GM19372 (cell line): Measurements from ENCODE around the gene ANKRD9.

Source experiments
- ATAC-seq: cut with Tn5 transposase; IDR thresholded peaks from one replicate; pipeline ENCODE4 v1.9.1; 2021; ENCODE audit warnings: mild to moderate bottlenecking, low read depth, moderate library complexity; ENCODE audit not compliant: unreplicated experiment

ANKRD9 gene

DNA sequence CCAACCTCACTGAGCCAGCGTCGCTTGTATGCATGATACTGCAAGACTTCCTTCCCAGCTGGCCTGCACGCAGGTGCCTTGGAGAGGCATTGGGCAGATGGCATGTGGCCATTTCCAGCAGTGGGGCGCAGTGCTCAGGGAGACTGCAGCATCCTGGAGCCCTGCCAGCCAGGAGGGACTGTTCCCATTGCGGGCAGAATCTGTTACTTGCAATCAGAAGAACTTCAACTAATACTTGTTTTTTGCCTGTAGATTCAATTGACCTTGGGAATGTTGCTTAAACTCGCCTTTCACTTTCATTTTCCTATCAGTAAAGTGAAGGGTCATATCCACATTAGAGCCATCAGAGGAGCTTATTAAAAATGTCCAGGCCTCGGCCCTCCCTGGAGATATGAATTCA, 29.8 kb downstream of the ANKRD9 start:
- no peak for ATAC-seq

DNA sequence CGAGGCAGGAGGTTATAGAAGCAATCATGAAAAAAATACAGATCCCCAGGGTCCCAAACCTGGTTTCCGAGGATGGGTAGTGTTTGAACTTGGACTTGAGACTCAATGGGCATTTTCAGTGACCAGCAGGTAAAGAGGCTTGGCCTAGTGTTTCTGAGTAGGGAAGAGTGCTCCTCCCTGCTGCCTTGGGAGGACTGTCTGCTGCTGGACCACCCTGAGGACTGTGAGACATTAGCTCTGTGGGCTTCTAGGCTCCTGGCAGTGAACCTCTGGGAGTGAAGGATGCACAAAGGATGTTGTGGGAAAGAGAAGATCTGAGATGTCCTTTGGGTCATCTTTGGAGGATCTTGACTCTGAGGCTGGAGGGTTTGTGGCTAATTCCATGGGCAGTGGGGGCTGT, 30.5 kb downstream of the ANKRD9 start:
- no peak for ATAC-seq

DNA sequence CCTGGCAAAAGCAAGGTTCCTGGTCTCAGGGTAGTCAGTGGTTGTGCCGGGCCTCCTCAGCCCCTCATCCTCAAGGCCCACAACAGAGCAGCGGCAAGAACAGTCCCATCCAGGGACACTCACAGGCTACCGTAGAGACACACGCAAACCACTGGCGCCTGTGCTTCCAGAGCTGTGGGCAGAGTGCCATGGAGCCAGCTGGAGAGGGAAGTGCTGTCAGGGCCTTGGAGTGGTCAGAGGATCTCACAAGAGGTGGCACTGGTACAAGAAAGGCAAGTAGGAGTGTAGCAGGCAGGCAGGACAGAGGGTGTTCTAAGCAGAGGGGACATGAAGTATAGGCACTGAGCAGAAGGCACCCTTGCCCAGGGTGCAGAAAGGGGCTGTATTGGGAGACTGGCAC, 34.6 kb downstream of the ANKRD9 start:
- ATAC-seq: no peak

DNA sequence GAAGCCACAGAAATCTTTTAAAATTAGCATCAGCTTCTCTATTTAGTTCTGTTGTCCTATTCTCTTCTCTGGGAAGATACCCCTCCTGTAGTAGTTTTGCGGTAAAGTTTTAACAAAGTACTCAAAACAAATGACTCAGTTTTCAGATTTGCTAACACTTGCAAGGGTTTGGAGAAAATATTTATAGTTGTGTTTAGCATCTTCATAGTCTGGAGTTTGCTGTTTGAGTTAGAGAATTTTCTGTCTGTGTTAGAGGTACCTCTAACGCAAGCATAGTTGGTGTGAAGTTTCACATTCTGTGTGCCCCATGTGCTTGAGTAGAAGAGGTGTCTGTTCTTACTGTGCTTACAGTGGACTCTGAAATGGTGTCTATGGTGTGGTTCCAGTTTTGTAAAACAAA, 36.0 kb downstream of the ANKRD9 start:
- ATAC-seq: no peak

DNA sequence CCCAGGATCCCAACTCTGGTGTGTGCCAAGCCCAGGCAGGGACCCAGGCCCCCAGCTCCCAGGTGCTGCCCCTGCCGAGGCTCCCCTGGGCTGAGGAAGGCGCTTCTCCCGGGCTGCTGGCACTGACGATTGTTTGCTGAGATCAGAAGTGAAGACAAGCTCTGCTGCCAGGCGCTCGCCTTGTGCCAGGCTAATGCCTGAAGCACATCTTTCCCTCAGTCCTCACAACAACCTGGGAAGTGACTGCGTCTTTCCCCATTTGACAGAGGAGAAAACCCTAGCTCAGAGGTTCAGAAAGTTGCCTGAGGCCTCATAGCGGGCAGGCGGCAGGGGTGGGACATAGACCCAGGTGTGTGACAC, 36.8 kb downstream of the ANKRD9 start:
- ATAC-seq: no peak

DNA sequence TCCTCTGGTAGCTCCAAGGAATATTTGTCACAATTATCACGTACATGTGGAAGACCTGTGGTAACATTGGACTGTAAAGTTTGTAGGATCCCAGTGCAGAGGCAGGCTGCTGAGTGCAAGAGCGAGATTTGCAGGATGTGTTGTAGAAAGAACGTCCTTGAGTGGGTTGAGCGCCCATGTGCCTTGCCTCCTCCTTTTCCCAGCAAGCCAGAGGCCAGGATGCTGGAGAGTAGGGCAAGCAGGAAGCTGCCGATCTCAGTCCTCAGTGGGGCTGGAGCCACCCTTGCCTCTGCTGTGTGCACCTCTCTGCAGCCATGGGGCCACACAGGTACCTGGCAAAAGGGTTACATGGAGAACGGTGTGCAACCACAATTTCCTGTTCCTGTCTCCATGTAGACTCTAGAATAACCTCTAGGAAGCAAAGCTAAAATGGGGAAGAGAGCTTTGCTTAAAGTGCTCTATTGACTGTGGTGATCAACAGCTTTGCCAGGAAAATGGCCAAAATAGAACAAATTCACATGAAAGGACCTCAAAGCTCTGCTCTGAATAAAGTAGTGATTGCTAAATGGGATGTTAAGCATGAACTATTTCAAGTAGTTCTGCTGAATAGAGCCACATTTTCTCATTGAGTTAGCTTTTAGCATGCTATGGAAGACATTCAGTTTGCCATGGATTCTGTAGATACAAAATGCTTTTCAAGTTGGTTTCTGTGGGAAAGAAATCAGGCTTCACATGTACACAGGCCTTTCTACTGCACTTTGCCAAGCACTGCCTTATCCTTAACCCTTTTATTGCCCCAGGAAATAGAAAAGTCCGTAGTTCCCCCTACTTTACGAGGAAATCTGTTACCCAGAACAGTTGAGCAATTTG, 37.4 kb downstream of the ANKRD9 start:
- no peak for ATAC-seq

DNA sequence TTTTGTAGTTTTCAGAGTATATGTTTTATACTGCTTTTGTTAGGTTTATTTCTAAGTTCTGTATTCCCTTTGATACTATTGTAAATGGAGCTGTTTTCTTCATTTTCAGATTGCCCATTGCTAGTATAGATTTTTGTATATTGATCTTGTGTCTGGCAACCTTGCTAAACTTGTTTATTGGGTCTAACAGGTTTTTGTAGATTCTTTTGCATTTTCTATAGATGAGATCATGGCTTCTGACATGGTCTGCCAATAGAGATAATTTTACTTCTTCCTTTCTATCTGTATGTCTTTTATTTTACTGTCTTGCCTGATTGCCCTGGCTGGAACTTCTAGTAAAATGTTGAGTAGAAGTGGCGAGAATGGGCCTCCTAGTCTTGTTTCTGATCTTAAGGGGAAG, 40.3 kb downstream of the ANKRD9 start:
- ATAC-seq: no peak

DNA sequence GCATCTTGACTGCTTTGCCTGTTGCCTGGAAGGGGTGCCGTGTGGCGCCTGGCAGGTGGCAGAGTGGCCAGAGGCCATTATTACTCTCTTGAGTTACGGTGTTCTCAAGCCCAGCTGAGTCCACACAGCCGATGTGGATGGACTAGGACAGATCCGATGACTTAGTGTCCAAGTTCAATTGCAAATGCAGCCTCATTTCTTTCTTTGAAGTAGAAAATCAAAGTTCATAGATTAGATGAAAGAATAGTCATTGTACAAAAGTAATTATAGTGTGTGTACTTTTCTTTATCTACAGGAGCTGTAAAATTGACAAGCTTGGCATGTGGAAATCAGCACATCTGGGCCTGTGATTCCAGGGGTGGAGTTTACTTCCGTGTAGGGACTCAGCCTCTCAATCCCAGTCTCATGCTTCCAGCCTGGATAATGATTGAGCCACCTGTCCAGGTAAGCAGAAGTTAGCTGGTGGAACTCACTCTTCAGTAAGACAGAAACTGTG, 44.7 kb downstream of the ANKRD9 start:
- no peak for ATAC-seq

DNA sequence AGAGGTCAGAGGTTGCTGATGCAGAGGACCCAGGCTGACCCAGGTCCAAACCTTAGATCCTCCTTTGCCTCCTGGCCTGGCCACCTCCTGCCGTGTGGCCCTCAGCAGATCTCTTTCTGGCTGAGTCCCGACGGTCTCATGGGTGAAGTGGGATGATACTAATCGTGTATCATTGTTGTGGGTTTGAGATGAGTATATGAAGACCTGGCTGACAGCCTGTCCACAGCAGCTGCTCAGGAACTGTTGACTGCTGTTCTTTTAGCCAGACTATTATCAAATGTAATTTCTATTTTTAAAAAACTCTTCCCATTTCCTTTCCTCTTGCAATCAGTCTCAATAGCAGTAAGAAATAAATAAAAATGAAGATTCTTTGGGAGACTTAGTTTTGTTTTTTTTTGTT, 45.6 kb downstream of the ANKRD9 start:
- no peak for ATAC-seq

DNA sequence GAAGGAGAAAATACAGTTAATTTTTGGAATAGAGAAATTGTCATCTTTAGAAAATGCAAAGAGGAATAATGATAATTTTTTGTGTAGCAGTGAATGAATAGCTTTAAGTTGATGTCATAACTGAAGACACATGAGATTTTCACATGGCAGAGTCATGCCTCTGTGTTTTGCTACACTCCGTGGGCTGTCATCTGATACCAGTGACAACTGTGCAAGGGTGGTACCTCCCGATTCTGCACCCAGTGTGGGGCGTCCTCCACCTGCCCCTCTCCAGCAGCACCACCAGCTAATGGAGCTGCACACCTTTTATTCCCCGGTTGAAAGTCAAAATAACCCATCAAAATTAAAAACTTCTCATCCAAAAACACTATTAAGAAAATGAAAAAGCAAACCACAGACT, 47.2 kb downstream of the ANKRD9 start:
- ATAC-seq: no peak

DNA sequence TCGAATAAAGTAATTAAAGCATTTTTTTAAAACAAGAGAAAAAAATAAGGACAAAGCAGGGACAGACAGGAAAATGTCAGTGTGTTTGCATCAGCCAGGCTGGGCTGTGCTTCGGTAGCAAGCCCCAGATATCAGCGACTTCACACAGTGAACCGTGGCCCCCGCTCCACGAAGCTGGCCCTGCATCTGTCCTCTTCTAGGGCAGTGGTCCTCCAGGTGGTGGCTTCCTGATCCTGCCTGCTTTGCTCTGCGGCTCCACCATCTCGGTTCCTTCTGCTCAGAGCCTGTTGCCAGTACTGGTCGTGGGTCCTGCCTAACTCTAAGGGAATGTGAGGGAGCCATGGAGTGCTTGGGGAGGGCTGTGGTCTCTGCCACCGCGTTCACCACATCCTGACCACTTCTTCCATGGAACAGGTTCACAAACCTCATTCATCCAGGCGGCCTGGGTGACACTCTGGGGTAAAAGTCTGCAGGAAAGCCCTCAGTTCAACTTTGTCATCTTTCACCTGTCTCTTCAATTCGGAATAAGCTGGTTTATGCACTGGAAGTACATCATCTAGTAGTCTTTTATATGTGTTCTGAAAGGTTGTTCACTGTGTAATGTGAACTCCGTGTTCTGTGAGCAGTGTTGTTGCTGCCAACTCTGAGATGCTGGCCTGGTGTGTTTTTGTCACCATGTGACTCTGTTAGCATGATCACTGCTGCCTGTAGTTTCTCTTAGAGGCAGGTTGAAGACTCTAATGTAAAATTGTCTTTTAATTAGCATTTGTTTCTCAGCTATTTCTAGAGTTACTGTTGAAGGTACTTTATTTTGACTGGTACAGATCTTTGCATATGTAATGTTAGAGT, 47.9 kb downstream of the ANKRD9 start:
- no peak for ATAC-seq

DNA sequence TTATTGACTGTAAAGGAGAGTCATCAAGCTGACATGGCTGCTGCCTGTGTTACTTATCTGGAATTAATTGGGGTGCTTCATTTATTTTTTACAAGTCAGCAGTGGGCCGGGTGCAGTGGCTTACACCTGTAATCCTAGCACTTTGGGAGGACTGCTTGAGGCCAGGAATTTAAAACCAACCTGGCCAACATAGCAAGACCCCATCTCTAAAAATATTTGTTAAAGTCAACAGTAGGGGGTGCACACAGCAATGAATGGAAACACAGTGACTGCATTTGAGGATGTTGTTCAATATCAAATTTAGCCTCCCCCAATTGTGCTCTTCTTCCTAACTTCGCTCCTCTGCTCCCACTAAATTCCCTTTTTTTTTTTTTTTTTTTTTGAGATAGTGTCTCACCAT, 52.1 kb downstream of the ANKRD9 start:
- no peak for ATAC-seq

DNA sequence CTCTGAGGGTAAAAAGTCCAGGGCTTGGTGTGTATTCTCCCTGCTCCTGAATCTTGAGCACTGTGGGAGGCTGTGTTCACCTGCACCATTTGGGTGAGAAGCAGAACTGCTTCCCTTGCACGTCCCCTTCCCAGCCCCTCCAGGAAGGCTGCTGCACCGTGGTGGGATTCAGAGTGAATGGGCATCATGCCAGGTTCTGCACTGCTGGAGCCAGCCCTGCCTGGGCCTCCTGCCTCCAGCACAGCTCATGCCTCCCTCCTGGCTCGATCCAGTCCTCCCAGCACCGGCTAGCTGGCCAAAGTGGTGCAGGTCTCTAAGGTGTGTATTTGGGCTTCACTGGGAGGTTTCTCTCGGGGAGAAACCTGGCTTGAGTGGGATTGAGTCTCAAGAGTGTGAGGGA, 54.9 kb downstream of the ANKRD9 start:
- no peak for ATAC-seq

DNA sequence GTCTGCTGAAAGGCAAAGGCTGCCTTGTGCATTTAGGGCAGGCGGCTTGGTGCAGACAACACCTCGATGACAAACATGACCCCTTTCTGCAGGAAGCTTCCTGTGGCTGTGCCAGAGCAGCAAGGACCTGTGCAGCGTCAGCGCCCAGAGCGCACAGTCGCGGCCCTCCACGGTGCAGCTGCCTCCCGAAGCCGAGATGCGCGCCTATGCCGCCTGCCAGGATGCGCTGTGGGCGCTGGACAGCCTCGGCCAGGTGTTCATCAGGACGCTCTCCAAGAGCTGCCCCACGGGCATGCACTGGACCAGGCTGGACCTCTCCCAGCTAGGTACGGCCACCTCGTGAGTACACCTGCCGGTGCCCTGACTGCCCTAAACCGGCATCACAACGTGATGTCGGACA, 57.3 kb downstream of the ANKRD9 start:
- no peak for ATAC-seq
